Left ventricle myocardium inferior (tissue), 1 donor: Measurements from ENCODE around the gene TSPYL2. TPM values are rescaled to one million over a fixed set of nuclear protein-coding genes. Genes with fewer than 3 reads are reported as not detected.

Experiments
- DNase-seq: peaks from one replicate; pipeline ENCODE4 v3.0.0-alpha.2; 2020
- H3K27ac ChIP-seq: fragments of 200-600 bp; replicated peaks from 2 replicates; pipeline ENCODE4 v1.8.0; 2021
- H3K27me3 ChIP-seq: fragments of 200-600 bp; 2 replicates; pipeline ENCODE4 v1.8.0; 2021; ENCODE audit warnings: low read depth
- H3K36me3 ChIP-seq: fragments of 200-600 bp; 2 replicates; pipeline ENCODE4 v1.8.0; 2021
- H3K4me1 ChIP-seq: fragments of 200-600 bp; 2 replicates; pipeline ENCODE4 v1.8.0; 2021
- H3K4me3 ChIP-seq: fragments of 200-600 bp; 2 replicates; pipeline ENCODE4 v1.8.0; 2021; ENCODE audit warnings: mild to moderate bottlenecking, moderate library complexity
- H3K9me3 ChIP-seq: fragments of 200-600 bp; replicated peaks from 2 replicates; pipeline ENCODE4 v1.8.0; 2021
- intact Hi-C: fragments of 100-400 bp; cut with micrococcal nuclease; formaldehyde crosslinking; loops from one replicate; pipeline ENCODE4 v1.11.0; 2022
- total RNA-seq: library from RNA; stranded (reverse); fragmentation: NEBNext Ultra II Directional; extraction: Animal tissue kit (Norgen Biotek cat#: 25700); gene quantifications from one replicate; pipeline ENCODE4 v1.2.1, GENCODE V29; 2021
- TF ChIP-seq, protein P1 (sequence below): fragments of 200-600 bp; IDR thresholded peaks from 2 replicates; pipeline ENCODE4 v1.8.0; 2021; ENCODE audit warnings: antibody characterized with exemption, mild to moderate bottlenecking, borderline replicate concordance
- donor health status: DM: no; HTN: yes; CAD: no; lungs with severe emphysema.

Gene TSPYL2
- total RNA-seq, 1 donor from 2014 or later: 37.0 TPM

DNA sequence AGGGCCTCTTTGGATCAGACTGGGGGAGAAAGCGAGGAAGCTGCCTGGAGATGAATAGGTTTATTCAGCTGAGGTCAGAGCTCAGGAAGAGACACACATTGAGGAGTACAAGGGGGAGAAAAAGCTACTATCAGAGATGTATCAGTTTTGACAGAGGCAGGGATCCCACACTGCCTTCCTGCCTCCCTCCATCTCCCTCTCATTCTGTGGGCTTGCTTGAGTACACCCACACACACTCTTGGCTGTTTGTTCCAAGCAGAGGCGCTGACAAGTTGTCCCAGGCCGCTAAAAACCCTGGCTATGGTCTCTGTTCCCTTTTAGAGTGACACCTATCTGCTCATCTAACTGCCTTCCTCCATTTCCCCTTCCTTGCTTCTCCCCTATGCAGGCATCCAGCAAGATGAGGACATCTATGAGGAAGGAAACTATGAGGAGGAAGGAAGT lies 5.2 kb downstream of the TSPYL2 start:
- Histone ChIP-seq H3K36me3 (peaks cover 16% of the 10 kb centered on the region), H3K4me3 (no peak overlapping the region), H3K27me3 (no peaks in the 10 kb centered on the region), H3K27ac (peak overlapping the region; percentile 88), H3K4me1 (peaks cover 52% of the 10 kb centered on the region), H3K9me3 (no peaks in the 10 kb centered on the region)
- intact Hi-C loops: no loop called here
- TF ChIP-seq, protein P1, sequence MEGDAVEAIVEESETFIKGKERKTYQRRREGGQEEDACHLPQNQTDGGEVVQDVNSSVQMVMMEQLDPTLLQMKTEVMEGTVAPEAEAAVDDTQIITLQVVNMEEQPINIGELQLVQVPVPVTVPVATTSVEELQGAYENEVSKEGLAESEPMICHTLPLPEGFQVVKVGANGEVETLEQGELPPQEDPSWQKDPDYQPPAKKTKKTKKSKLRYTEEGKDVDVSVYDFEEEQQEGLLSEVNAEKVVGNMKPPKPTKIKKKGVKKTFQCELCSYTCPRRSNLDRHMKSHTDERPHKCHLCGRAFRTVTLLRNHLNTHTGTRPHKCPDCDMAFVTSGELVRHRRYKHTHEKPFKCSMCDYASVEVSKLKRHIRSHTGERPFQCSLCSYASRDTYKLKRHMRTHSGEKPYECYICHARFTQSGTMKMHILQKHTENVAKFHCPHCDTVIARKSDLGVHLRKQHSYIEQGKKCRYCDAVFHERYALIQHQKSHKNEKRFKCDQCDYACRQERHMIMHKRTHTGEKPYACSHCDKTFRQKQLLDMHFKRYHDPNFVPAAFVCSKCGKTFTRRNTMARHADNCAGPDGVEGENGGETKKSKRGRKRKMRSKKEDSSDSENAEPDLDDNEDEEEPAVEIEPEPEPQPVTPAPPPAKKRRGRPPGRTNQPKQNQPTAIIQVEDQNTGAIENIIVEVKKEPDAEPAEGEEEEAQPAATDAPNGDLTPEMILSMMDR: no peak
- DNase-seq: no peak

DNA sequence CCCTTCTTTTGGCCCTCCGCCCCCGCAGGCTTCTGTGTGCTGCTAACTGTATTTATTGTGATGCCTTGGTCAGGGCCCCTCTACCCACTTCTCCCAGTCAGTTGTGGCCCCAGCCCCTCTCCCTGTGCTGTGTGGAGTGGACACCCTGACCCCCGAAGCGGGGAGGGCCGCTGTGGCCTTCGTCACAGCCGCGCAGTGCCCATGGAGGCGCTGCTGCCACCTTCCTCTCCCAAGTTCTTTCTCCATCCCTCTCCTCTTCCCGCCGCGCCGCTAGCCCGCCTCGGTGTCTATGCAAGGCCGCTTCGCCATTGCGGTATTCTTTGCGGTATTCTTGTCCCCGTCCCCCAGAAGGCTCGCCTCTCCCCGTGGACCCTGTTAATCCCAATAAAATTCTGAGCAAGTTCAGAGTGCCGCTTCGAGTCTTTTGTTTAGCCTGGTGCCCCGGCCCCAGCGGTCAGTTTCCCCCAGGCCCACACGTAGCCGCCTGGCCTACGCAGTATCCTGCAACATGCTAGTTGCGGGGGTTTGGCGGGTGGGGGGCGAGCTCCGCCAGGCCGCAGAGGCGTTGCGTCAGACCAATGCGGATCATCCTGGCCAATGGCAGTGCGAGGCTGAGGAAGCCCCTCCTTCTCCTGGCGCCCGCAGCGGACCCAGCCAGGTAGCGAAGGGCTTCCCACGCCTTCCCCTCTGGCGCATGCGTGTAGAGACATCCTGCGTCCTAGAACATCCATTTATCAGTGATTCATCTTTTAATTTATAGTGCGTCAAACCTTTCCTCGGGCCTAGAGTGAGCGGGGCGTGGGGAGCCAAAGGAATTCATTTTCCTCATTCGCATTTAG lies 6.2 kb downstream of the TSPYL2 start:
- Histone ChIP-seq H3K4me3 (peak overlapping the region; percentile 65), H3K9me3 (no peaks in the 10 kb centered on the region), H3K4me1 (peaks cover 48% of the 10 kb centered on the region), H3K36me3 (peaks cover 16% of the 10 kb centered on the region), H3K27me3 (no peaks in the 10 kb centered on the region), H3K27ac (peak overlapping the region; percentile 88)
- intact Hi-C loops: no loop called here
- TF ChIP-seq, protein P1: no peak
- DNase-seq: peak; percentile 79

DNA sequence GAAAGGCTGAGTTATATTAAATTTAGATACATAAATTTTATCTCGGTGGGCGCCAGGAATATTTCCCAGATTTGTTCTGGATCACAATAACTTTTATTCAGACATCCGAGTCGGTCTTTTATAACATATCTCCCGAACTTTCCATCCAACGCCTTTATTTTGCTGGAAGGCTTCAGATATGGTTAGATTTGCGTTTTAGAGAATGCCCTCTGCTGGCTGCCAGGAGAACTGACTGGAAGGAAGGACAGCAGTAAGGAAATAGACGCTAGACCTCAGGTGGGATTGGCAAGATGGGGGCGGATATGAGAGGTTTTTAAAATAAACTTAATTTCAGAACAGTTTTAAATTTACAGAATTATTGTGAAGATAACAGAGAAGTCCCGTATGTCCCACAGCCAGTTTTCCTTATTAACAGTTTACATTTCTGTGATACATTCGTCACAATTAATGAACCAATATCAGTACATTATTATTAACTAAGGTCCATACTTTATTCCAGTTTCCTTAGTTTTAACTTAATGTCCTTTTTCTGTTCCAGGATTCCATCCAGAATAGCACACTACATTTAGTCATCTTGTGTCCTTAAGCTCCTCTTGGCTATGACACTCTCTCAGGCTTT lies 7.2 kb downstream of the TSPYL2 start:
- DNase-seq: peak; percentile 29
- TF ChIP-seq, protein P1: peak; percentile 79
- H3K4me3 ChIP-seq: peak overlapping the region; percentile 65
- H3K27ac ChIP-seq: peak overlapping the region; percentile 88
- H3K9me3 ChIP-seq: no peaks in the 10 kb centered on the region
- peaks cover 39% of the 10 kb centered on the region for H3K4me1 ChIP-seq
- peaks cover 16% of the 10 kb centered on the region for H3K36me3 ChIP-seq
- no peaks in the 10 kb centered on the region for H3K27me3 ChIP-seq
- intact Hi-C loops: no loop called here

DNA sequence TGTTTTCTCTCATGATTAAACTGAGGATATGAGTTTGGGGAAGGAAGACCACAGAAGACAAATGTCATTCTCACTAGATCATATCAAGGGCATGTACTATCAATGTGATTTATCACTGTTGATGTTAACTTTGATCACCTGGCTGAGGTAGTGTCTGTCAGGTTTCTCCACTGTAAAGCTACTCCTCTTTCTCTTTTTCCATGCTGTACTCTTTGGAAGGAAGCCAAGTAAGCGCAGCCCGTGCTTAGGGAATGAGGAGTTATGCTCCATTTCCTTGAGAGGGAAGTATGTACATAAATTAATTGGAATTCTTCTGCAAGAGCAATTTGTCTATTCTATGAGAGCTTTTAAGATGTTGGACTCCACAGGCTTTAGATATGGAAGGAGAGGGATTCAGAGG lies 7.8 kb downstream of the TSPYL2 start:
- intact Hi-C loops: no loop called here
- H3K36me3 ChIP-seq: peaks cover 12% of the 10 kb centered on the region
- no peaks in the 10 kb centered on the region for H3K9me3 ChIP-seq
- H3K27ac ChIP-seq: no peak overlapping the region
- no peaks in the 10 kb centered on the region for H3K27me3 ChIP-seq
- DNase-seq: no peak
- no peak overlapping the region for H3K4me3 ChIP-seq
- peaks cover 37% of the 10 kb centered on the region for H3K4me1 ChIP-seq
- TF ChIP-seq, protein P1: no peak

DNA sequence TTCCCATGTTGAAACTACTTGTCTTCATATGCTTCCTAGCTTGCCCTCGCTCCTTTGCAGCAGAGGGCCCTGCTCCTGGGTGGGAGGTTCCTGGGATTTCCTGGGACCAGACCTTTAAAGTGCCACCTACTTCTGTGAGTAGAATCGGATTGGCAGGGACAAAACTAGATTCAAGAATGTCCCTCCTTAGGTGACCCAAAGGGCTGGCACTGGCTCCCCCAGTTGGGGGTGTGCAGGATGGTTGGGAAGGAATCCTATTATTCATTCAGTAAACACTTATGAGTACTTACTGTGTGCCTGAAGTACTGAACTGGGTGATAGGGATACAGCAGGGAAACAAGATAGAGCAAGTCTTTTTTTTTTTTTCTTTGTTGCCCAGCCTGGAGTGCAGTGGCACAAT lies 9.2 kb downstream of the TSPYL2 start:
- no peak for DNase-seq
- Histone ChIP-seq H3K4me1 (peaks cover 30% of the 10 kb centered on the region), H3K9me3 (no peaks in the 10 kb centered on the region), H3K36me3 (peaks cover under 1% of the 10 kb centered on the region), H3K4me3 (no peak overlapping the region), H3K27me3 (no peaks in the 10 kb centered on the region), H3K27ac (no peak overlapping the region)
- TF ChIP-seq, protein P1: no peak
- intact Hi-C loops: no loop called here
